Measurements from ENCODE around the gene RWDD2A. TPM values are rescaled to one million over a fixed set of nuclear protein-coding genes. Genes with fewer than 3 reads are reported as not detected.

The RWDD2A gene
- total RNA-seq, 2 experiments from 2014 or later, result 2.8 to 3.0 TPM

DNA sequence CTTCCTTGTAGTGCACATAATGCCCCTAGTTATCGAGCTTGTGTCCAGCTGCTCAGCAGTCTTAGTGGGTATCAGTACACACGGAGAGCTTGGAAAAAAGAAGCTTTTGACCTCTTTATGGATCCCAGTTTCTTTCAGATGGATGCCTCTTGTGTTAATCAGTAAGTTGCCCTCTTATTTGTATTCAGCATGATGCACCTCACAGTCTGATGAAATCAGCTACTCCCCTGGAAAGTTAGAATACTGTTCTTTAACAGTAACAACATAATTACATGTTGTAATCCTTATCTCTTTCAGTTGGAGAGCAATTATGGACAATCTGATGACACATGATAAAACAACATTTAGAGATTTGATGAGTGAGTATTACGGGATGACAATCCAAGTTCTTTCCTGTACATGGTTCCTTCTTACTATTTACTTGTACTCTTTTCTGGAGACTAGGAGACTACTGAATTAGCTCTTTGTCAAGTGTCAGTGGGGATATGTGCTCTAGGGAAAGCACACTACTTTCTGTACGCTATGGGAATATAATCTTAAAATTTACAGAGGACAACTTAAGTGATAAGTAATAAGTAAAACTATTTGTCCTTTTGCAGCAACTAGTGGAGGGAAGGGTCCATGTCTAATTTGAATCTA lies 39.2 kb upstream of the RWDD2A start:
- Histone ChIP-seq H3K9me3 (ENCODE audit: control insufficient read depth in 1 of 2, insufficient read depth in 1 of 2, low read length in 2 of 2) (no peaks in the 10 kb centered on the region), H3K27ac (ENCODE audit: low read depth in 1 of 2, low read length in 2 of 2) (no peak overlapping the region), H3K27me3 (ENCODE audit: control insufficient read depth in 1 of 2, insufficient read depth in 2 of 2, low read length in 2 of 2) (no peaks in the 10 kb centered on the region), H3K4me3 (ENCODE audit: low read length) (no peak overlapping the region), H3K36me3 (ENCODE audit: insufficient read depth, low read length) (peaks cover 60% of the 10 kb centered on the region), H3K4me1 (ENCODE audit: insufficient read depth, low read length) (no peaks in the 10 kb centered on the region)
- no peak overlapping the region for H3K27ac Mint-ChIP-seq
- no peak for ATAC-seq (ENCODE audit: poor library complexity)
- no peaks in the 10 kb centered on the region for H3K9me3 Mint-ChIP-seq
- DNase-seq, result no peak
- H3K27me3 Mint-ChIP-seq, result no peaks in the 10 kb centered on the region
- TF ChIP-seq, protein P1, sequence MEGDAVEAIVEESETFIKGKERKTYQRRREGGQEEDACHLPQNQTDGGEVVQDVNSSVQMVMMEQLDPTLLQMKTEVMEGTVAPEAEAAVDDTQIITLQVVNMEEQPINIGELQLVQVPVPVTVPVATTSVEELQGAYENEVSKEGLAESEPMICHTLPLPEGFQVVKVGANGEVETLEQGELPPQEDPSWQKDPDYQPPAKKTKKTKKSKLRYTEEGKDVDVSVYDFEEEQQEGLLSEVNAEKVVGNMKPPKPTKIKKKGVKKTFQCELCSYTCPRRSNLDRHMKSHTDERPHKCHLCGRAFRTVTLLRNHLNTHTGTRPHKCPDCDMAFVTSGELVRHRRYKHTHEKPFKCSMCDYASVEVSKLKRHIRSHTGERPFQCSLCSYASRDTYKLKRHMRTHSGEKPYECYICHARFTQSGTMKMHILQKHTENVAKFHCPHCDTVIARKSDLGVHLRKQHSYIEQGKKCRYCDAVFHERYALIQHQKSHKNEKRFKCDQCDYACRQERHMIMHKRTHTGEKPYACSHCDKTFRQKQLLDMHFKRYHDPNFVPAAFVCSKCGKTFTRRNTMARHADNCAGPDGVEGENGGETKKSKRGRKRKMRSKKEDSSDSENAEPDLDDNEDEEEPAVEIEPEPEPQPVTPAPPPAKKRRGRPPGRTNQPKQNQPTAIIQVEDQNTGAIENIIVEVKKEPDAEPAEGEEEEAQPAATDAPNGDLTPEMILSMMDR (IDR thresholded peaks at IDR 0.05), result no peak
- H3K4me1 Mint-ChIP-seq (ENCODE audit: low read depth), result no peaks in the 10 kb centered on the region
- ChIA-PET CTCF (interaction anchor here (1.3 kb wide), 1 partner anchor 62 kb away, joined by 3 read pairs; no protein-coding TSS in a partner anchor), POLR2A (no interaction called here)
- H3K36me3 Mint-ChIP-seq (ENCODE audit: low read depth), result peaks cover 78% of the 10 kb centered on the region
- no peak overlapping the region for H3K4me3 Mint-ChIP-seq
- intact Hi-C loops (cut with DNase I, micrococcal nuclease), result no loop called here

- Histone ChIP-seq H3K4me3 (ENCODE audit: low read length) (no peak overlapping the region), H3K9me3 (ENCODE audit: control insufficient read depth in 1 of 2, insufficient read depth in 1 of 2, low read length in 2 of 2) (no peaks in the 10 kb centered on the region), H3K36me3 (ENCODE audit: insufficient read depth, low read length) (peaks cover 73% of the 10 kb centered on the region), H3K27ac (ENCODE audit: low read depth in 1 of 2, low read length in 2 of 2) (no peak overlapping the region), H3K27me3 (ENCODE audit: control insufficient read depth in 1 of 2, insufficient read depth in 2 of 2, low read length in 2 of 2) (no peaks in the 10 kb centered on the region), H3K4me1 (ENCODE audit: insufficient read depth, low read length) (no peaks in the 10 kb centered on the region)
- Mint-ChIP-seq H3K9me3 (no peaks in the 10 kb centered on the region), H3K27ac (no peak overlapping the region), H3K36me3 (ENCODE audit: low read depth) (peaks cover 75% of the 10 kb centered on the region), H3K4me3 (no peak overlapping the region), H3K27me3 (no peaks in the 10 kb centered on the region), H3K4me1 (ENCODE audit: low read depth) (no peaks in the 10 kb centered on the region)
- ChIA-PET POLR2A (no interaction called here), CTCF (interaction anchor here (1.0 kb wide), 1 partner anchor 55 kb away, joined by 3 read pairs; no protein-coding TSS in a partner anchor)
- TF ChIP-seq, protein P1 (IDR thresholded peaks at IDR 0.05), result no peak
- no peak for DNase-seq
- ATAC-seq (ENCODE audit: poor library complexity), result no peak
- intact Hi-C loops (cut with DNase I, micrococcal nuclease), result no loop called here
These were observed 37.4 kb upstream of the RWDD2A start for GRCh38 chr6:83155794-83156193.

DNA sequence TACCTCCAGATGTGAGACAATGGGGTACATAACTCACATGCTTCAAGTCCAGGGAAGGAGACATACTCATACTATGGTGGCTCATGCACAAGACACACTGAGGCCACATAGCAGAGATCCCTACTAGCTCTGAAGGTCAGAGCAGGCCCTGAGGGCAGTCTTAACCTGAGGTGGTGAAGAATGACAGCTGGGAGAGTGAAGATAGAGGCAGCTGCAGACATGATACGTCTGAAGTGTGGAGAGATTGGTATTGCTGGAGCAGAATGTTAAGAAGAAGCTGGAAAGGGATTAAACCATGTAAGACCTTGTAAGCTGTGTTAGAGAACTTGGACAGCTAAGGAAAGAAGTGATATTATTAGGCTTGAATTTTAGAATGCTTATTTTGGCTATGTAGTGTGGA lies 33.0 kb upstream of the RWDD2A start:
- CTCF ChIA-PET, result interaction anchor here (0.8 kb wide), 1 partner anchor 11 kb away, joined by 3 read pairs; no protein-coding TSS in a partner anchor
- H3K4me3 Mint-ChIP-seq, result no peak overlapping the region
- H3K27ac ChIP-seq (ENCODE audit: low read depth in 1 of 2, low read length in 2 of 2), result no peak overlapping the region

More for the DNA sequence above, 33.0 kb upstream of the RWDD2A start:
- peaks cover 78% of the 10 kb centered on the region for H3K36me3 Mint-ChIP-seq (ENCODE audit: low read depth)
- DNase-seq (no peak), ATAC-seq (ENCODE audit: poor library complexity) (no peak)
- POLR2A ChIA-PET, result no interaction called here
- TF ChIP-seq, protein P1 (IDR thresholded peaks at IDR 0.05), result no peak
- Histone ChIP-seq H3K4me3 (ENCODE audit: low read length) (no peak overlapping the region), H3K36me3 (ENCODE audit: insufficient read depth, low read length) (peaks cover 70% of the 10 kb centered on the region), H3K27me3 (ENCODE audit: control insufficient read depth in 1 of 2, insufficient read depth in 2 of 2, low read length in 2 of 2) (no peaks in the 10 kb centered on the region), H3K4me1 (ENCODE audit: insufficient read depth, low read length) (no peaks in the 10 kb centered on the region), H3K9me3 (ENCODE audit: control insufficient read depth in 1 of 2, insufficient read depth in 1 of 2, low read length in 2 of 2) (no peaks in the 10 kb centered on the region)
- intact Hi-C loops (cut with DNase I, micrococcal nuclease), result no loop called here
- H3K27ac Mint-ChIP-seq, result no peak overlapping the region
- no peaks in the 10 kb centered on the region for H3K9me3 Mint-ChIP-seq
- H3K27me3 Mint-ChIP-seq, result no peaks in the 10 kb centered on the region
- peaks cover 3% of the 10 kb centered on the region for H3K4me1 Mint-ChIP-seq (ENCODE audit: low read depth)
